ENCODE results near the gene ITGB4. TPM values are rescaled to one million over a fixed set of nuclear protein-coding genes. Genes with fewer than 3 reads are reported as not detected.
A peak's percentile ranks its signal among the peaks of the same experiment; 100 is the strongest.

ITGB4 gene
- total and polyA plus RNA-seq, 10 of the 15 experiments (the other 5 are each of a cell fraction or from before 2014, with no cell fraction given), result 0.06 to 1.6 (median 0.27) TPM; not detected in 2

DNA sequence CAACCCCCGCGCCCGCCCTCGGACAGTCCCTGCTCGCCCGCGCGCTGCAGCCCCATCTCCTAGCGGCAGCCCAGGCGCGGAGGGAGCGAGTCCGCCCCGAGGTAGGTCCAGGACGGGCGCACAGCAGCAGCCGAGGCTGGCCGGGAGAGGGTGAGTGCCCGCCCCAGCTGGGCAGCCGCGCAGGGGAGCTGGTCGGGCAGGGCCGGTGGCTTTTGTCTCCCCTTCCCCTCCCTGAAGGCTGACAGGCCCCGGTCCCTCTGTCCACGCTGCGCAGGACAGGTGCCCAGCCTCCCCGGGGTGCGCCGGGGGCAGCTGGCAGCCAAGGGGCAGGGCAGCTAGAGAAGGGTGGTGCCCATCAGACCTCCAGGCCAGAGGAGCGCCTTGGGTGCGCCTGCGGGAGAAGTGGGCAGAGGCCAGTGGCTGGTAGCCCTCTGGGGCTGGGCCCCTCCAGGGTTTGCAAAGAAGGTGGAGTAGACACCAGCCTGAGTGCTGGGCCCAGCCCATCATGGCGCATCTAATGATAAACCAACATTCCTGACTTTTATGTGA lies 278 bp downstream of the ITGB4 start:
- Histone ChIP-seq H3K27me3 (replicated peaks in 1 of 2; ENCODE audit: control insufficient read depth in 2 of 2, insufficient read depth in 2 of 2, low read length in 1 of 2) (peaks cover 0 to 1% of the 10 kb centered on the region in 2 experiments; a peak in 2 of 4 replicates), H3K9me3 (replicated peaks; ENCODE audit: control insufficient read depth, insufficient read depth, low read length) (no peaks in the 10 kb centered on the region), H3K27ac (ENCODE audit: control insufficient read depth, insufficient read depth) (no peak overlapping the region), H3K79me2 (ENCODE audit: control insufficient read depth, insufficient read depth, low read length) (no peaks in the 10 kb centered on the region), H3K36me3 (ENCODE audit: control insufficient read depth in 2 of 2, insufficient read depth in 2 of 2, low read length in 1 of 2) (no peaks in the 10 kb centered on the region), H4K20me1 (ENCODE audit: control insufficient read depth, insufficient read depth) (no peaks in the 10 kb centered on the region), H3K4me3 (peak overlapping the region; percentile 55; the same call in 1 of the 2 replicates), H2AFZ (ENCODE audit: control insufficient read depth, low read depth, low read length) (no peak overlapping the region), H3K4me1 (ENCODE audit: control insufficient read depth, insufficient read depth, low read length) (no peaks in the 10 kb centered on the region), H3K4me2 (ENCODE audit: control insufficient read depth, insufficient read depth) (peak overlapping the region; percentile 59; the same call in 1 of the 2 replicates), H3K9ac (ENCODE audit: control insufficient read depth, insufficient read depth, low read length) (no peak overlapping the region)
- TF ChIP-seq, protein P1, sequence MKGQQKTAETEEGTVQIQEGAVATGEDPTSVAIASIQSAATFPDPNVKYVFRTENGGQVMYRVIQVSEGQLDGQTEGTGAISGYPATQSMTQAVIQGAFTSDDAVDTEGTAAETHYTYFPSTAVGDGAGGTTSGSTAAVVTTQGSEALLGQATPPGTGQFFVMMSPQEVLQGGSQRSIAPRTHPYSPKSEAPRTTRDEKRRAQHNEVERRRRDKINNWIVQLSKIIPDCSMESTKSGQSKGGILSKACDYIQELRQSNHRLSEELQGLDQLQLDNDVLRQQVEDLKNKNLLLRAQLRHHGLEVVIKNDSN (IDR thresholded peaks at IDR 0.05; ENCODE audit: borderline replicate concordance, extremely low read length, insufficient read depth, low read depth, low read length), result no peak
- TF ChIP-seq NFXL1 (IDR thresholded peaks at IDR 0.05; ENCODE audit: borderline replicate concordance), result no peak
- TF ChIP-seq NR2C1 (IDR thresholded peaks at IDR 0.05), result no peak
- TF ChIP-seq, protein P2, sequence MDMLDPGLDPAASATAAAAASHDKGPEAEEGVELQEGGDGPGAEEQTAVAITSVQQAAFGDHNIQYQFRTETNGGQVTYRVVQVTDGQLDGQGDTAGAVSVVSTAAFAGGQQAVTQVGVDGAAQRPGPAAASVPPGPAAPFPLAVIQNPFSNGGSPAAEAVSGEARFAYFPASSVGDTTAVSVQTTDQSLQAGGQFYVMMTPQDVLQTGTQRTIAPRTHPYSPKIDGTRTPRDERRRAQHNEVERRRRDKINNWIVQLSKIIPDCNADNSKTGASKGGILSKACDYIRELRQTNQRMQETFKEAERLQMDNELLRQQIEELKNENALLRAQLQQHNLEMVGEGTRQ (IDR thresholded peaks at IDR 0.05; ENCODE audit: borderline replicate concordance, low read depth, low read length), result no peak
- TF ChIP-seq SREBF1 (IDR thresholded peaks at IDR 0.05; ENCODE audit: low read length), result no peak
- TF ChIP-seq JUNB (IDR thresholded peaks at IDR 0.05), result no peak
- POLR2A ChIA-PET, result no interaction called here
- WGBS (ENCODE audit: insufficient coverage, insufficient replicate concordance, low lambda C conversion rate, missing lambda C conversion rate), result 88% methylated on average over 16 of the region's 33 CpGs
- peak; percentile 67 for ATAC-seq
- intact Hi-C loops (cut with micrococcal nuclease; ENCODE audit: unreplicated experiment) (no loop called here), in situ Hi-C loops (cut with MboI) (no loop called here)
- CTCF ChIA-PET, result interaction anchor here (0.6 to 1.4 kb wide), 2 partner anchors 32 to 93 kb away, joined by 4 to 5 read pairs; no protein-coding TSS in a partner anchor
- SMC1A ChIA-PET (ENCODE audit: uncharacterized antibody, unreplicated experiment), result no interaction called here
- DNase-seq (ENCODE audit: low read depth, low spot score), result no peak
- RAD21 ChIA-PET (ENCODE audit: unreplicated experiment), result no interaction called here
- FAIRE-seq, result no peak
- BruUV-seq (replicated peaks), result no TSS peak
